Stimulated activated CD8-positive, alpha-beta memory T cell treated with anti-CD3 and anti-CD28 coated beads, Interleukin-7, amount 100 ng/mL, for 1 hour (primary cell): ENCODE measurements around the gene CST5.
"Not testable (repeated sequence)": the region's sequence is repeated elsewhere in the genome, so short reads cannot be mapped to it uniquely, and the experiment has no call there.

Experiments
- DNase-seq, 2 donors: peaks; one replicate each; pipeline ENCODE4 v3.0.0-alpha.2; 2020; ENCODE audit warnings: low read depth in 2 of 2

Gene CST5

GRCh38 chr20:23841693-23842092, 37.9 kb downstream of the CST5 start:
- DNase-seq, result no peak

- no peak for DNase-seq
Observed at GRCh38 chr20:23835716-23836115, 43.8 kb downstream of the CST5 start.

GRCh38 chr20:23832775-23833513, 46.6 kb downstream of the CST5 start:
- DNase-seq, result no peak

GRCh38 chr20:23831961-23832360, 47.6 kb downstream of the CST5 start:
- DNase-seq, result not testable (repeated sequence)

- no peak for DNase-seq
Observed at GRCh38 chr20:23826541-23827021, 53.0 kb downstream of the CST5 start, which contains the start of gene CST2. Gene CST2, minus strand, starts transcription at chr20:23826729. Its CDS starts 69 bp downstream, at chr20:23826660.
